ENCODE results near the gene PHF19.

- TF ChIP-seq CTCF (IDR thresholded peaks at IDR 0.05) (no peak), ZFX (IDR thresholded peaks at IDR 0.05; ENCODE audit: borderline replicate concordance) (no peak)
Measured at GRCh38 chr9:120832807-120833206, 44.2 kb downstream of the PHF19 start.

Data from 22Rv1 (cell line).